Measurements from ENCODE around the gene ZSWIM6. TPM values are rescaled to one million over a fixed set of nuclear protein-coding genes. Genes with fewer than 3 reads are reported as not detected.

The ZSWIM6 gene
- total and polyA plus RNA-seq, 4 experiments from 2014 or later, result 0.23 to 11.3 (median 5.5) TPM

GRCh38 chr5:61479850-61480614 is 148.0 kb downstream of the ZSWIM6 start:
- intact Hi-C loops (cut with micrococcal nuclease), result no loop called here
- peaks cover 5 to 9% (median 7%) of the 10 kb centered on the region in 4 donors for H3K4me1 Mint-ChIP-seq
- H3K9me3 Mint-ChIP-seq, result peaks cover 0 to 2% (median 0%) of the 10 kb centered on the region in 8 donors
- Histone ChIP-seq H3K27ac (ENCODE audit: low read depth, low read length) (no peak overlapping the region), H3K4me3 (ENCODE audit: low read length in 2 of 2) (no peak overlapping the region), H3K27me3 (ENCODE audit: insufficient read depth, low read length) (no peaks in the 10 kb centered on the region), H3K9me3 (ENCODE audit: control insufficient read depth in 1 of 2, low read length in 2 of 2) (no peaks in the 10 kb centered on the region), H3K4me1 (ENCODE audit: insufficient read depth, low read length) (no peaks in the 10 kb centered on the region), H3K36me3 (ENCODE audit: insufficient read depth, low read length) (no peaks in the 10 kb centered on the region)
- CTCF ChIA-PET (ENCODE audit: partially characterized antibody), result interaction anchor here (0.5 kb wide), 1 partner anchor 46 kb away, joined by 3 read pairs; no protein-coding TSS in a partner anchor
- DNase-seq, result no peak
- no peak overlapping the region for H3K27ac Mint-ChIP-seq
- POLR2A ChIA-PET (ENCODE audit: partially characterized antibody), result no interaction called here
- no peaks in the 10 kb centered on the region for H3K27me3 Mint-ChIP-seq
- no peak overlapping the region for H3K4me3 Mint-ChIP-seq
- peaks cover 19 to 54% of the 10 kb centered on the region in 2 donors for H3K36me3 Mint-ChIP-seq

GRCh38 chr5:61482980-61483379 is 150.9 kb downstream of the ZSWIM6 start:
- ChIA-PET POLR2A (ENCODE audit: partially characterized antibody) (no interaction called here), CTCF (ENCODE audit: partially characterized antibody) (no interaction called here)
- H3K4me3 Mint-ChIP-seq, result no peak overlapping the region
- Histone ChIP-seq H3K36me3 (ENCODE audit: insufficient read depth, low read length) (no peaks in the 10 kb centered on the region), H3K27me3 (ENCODE audit: insufficient read depth, low read length) (no peaks in the 10 kb centered on the region), H3K9me3 (ENCODE audit: control insufficient read depth in 1 of 2, low read length in 2 of 2) (no peaks in the 10 kb centered on the region), H3K4me3 (ENCODE audit: low read length in 2 of 2) (no peak overlapping the region), H3K27ac (ENCODE audit: low read depth, low read length) (no peak overlapping the region), H3K4me1 (ENCODE audit: insufficient read depth, low read length) (no peaks in the 10 kb centered on the region)
- H3K36me3 Mint-ChIP-seq, result peaks cover 15 to 47% of the 10 kb centered on the region in 2 donors
- intact Hi-C loops (cut with micrococcal nuclease), result no loop called here
- DNase-seq, result no peak
- peaks cover 10 to 15% (median 12%) of the 10 kb centered on the region in 4 donors for H3K4me1 Mint-ChIP-seq
- no peak overlapping the region for H3K27ac Mint-ChIP-seq
- H3K9me3 Mint-ChIP-seq, result peaks cover 0 to 6% (median 0%) of the 10 kb centered on the region in 8 donors
- no peaks in the 10 kb centered on the region for H3K27me3 Mint-ChIP-seq

GRCh38 chr5:61486476-61486875 is 154.4 kb downstream of the ZSWIM6 start:
- H3K4me1 Mint-ChIP-seq, result peaks cover 10 to 27% (median 12%) of the 10 kb centered on the region in 4 donors
- peaks cover 17 to 41% of the 10 kb centered on the region in 2 donors for H3K36me3 Mint-ChIP-seq
- ChIA-PET POLR2A (ENCODE audit: partially characterized antibody) (no interaction called here), CTCF (ENCODE audit: partially characterized antibody) (no interaction called here)
- no peaks in the 10 kb centered on the region for H3K9me3 ChIP-seq (ENCODE audit: control insufficient read depth in 1 of 2, low read length in 2 of 2)
- H3K4me1 ChIP-seq (ENCODE audit: insufficient read depth, low read length), result no peaks in the 10 kb centered on the region
- H3K27me3 Mint-ChIP-seq, result no peaks in the 10 kb centered on the region
- no peaks in the 10 kb centered on the region for H3K36me3 ChIP-seq (ENCODE audit: insufficient read depth, low read length)
- no peak overlapping the region for H3K27ac ChIP-seq (ENCODE audit: low read depth, low read length)
- no peak overlapping the region for H3K4me3 Mint-ChIP-seq
- intact Hi-C loops (cut with micrococcal nuclease), result no loop called here
- no peak overlapping the region for H3K27ac Mint-ChIP-seq
- DNase-seq, result no peak
- H3K4me3 ChIP-seq (ENCODE audit: low read length in 2 of 2), result no peak overlapping the region
- H3K27me3 ChIP-seq (ENCODE audit: insufficient read depth, low read length), result no peaks in the 10 kb centered on the region
- peaks cover 0 to 8% (median under 1%) of the 10 kb centered on the region in 8 donors for H3K9me3 Mint-ChIP-seq

- no peak overlapping the region for H3K4me3 Mint-ChIP-seq
Observed at GRCh38 chr5:61489574-61489973, 157.5 kb downstream of the ZSWIM6 start.

GRCh38 chr5:61491861-61492260 is 159.8 kb downstream of the ZSWIM6 start:
- H3K27me3 Mint-ChIP-seq, result no peaks in the 10 kb centered on the region
- Histone ChIP-seq H3K27ac (ENCODE audit: low read depth, low read length) (no peak overlapping the region), H3K9me3 (ENCODE audit: control insufficient read depth in 1 of 2, low read length in 2 of 2) (no peaks in the 10 kb centered on the region), H3K4me1 (ENCODE audit: insufficient read depth, low read length) (no peaks in the 10 kb centered on the region), H3K27me3 (ENCODE audit: insufficient read depth, low read length) (no peaks in the 10 kb centered on the region), H3K4me3 (ENCODE audit: low read length in 2 of 2) (no peak overlapping the region), H3K36me3 (ENCODE audit: insufficient read depth, low read length) (peaks cover 3% of the 10 kb centered on the region)
- CTCF ChIA-PET (ENCODE audit: partially characterized antibody), result no interaction called here
- POLR2A ChIA-PET (ENCODE audit: partially characterized antibody), result no interaction called here
- H3K4me3 Mint-ChIP-seq, result no peak overlapping the region
- H3K27ac Mint-ChIP-seq, result no peak overlapping the region
- H3K36me3 Mint-ChIP-seq, result peaks cover 35 to 39% of the 10 kb centered on the region in 2 donors
- peaks cover 0 to 18% (median 3%) of the 10 kb centered on the region in 4 donors for H3K4me1 Mint-ChIP-seq
- intact Hi-C loops (cut with micrococcal nuclease), result no loop called here
- DNase-seq, result no peak
- H3K9me3 Mint-ChIP-seq, result peaks cover 0 to 3% (median under 1%) of the 10 kb centered on the region in 8 donors

More at GRCh38 chr5:61489574-61489973, 157.5 kb downstream of the ZSWIM6 start:
- Histone ChIP-seq H3K36me3 (ENCODE audit: insufficient read depth, low read length) (peaks cover 3% of the 10 kb centered on the region), H3K27me3 (ENCODE audit: insufficient read depth, low read length) (no peaks in the 10 kb centered on the region), H3K4me1 (ENCODE audit: insufficient read depth, low read length) (no peaks in the 10 kb centered on the region), H3K27ac (ENCODE audit: low read depth, low read length) (no peak overlapping the region), H3K4me3 (ENCODE audit: low read length in 2 of 2) (no peak overlapping the region), H3K9me3 (ENCODE audit: control insufficient read depth in 1 of 2, low read length in 2 of 2) (no peaks in the 10 kb centered on the region)
- ChIA-PET CTCF (ENCODE audit: partially characterized antibody) (no interaction called here), POLR2A (ENCODE audit: partially characterized antibody) (no interaction called here)
- Mint-ChIP-seq H3K9me3 (peaks cover 0 to 8% (median under 1%) of the 10 kb centered on the region in 8 donors), H3K27ac (no peak overlapping the region), H3K36me3 (peaks cover 26 to 36% of the 10 kb centered on the region in 2 donors), H3K27me3 (no peaks in the 10 kb centered on the region), H3K4me1 (peaks cover 9 to 27% (median 10%) of the 10 kb centered on the region in 4 donors)
- intact Hi-C loops (cut with micrococcal nuclease), result no loop called here
- DNase-seq, result no peak

GRCh38 chr5:61493973-61494372 is 161.9 kb downstream of the ZSWIM6 start:
- CTCF ChIA-PET (ENCODE audit: partially characterized antibody), result no interaction called here
- H3K4me1 Mint-ChIP-seq, result peaks cover 0 to 2% (median 0%) of the 10 kb centered on the region in 4 donors
- H3K27ac ChIP-seq (ENCODE audit: low read depth, low read length), result no peak overlapping the region
- H3K27me3 ChIP-seq (ENCODE audit: insufficient read depth, low read length), result no peaks in the 10 kb centered on the region
- DNase-seq, result no peak
- no peak overlapping the region for H3K4me3 Mint-ChIP-seq
- intact Hi-C loops (cut with micrococcal nuclease), result no loop called here
- no peak overlapping the region for H3K4me3 ChIP-seq (ENCODE audit: low read length in 2 of 2)
- POLR2A ChIA-PET (ENCODE audit: partially characterized antibody), result no interaction called here
- no peaks in the 10 kb centered on the region for H3K27me3 Mint-ChIP-seq
- H3K27ac Mint-ChIP-seq, result no peak overlapping the region
- H3K4me1 ChIP-seq (ENCODE audit: insufficient read depth, low read length), result no peaks in the 10 kb centered on the region
- peaks cover 3% of the 10 kb centered on the region for H3K36me3 ChIP-seq (ENCODE audit: insufficient read depth, low read length)
- H3K9me3 ChIP-seq (ENCODE audit: control insufficient read depth in 1 of 2, low read length in 2 of 2), result no peaks in the 10 kb centered on the region
- H3K9me3 Mint-ChIP-seq, result no peaks in the 10 kb centered on the region
- H3K36me3 Mint-ChIP-seq, result peaks cover 28 to 33% of the 10 kb centered on the region in 2 donors

- POLR2A ChIA-PET (ENCODE audit: partially characterized antibody), result no interaction called here
Observed at GRCh38 chr5:61496446-61496845, 164.4 kb downstream of the ZSWIM6 start.

More at GRCh38 chr5:61496446-61496845, 164.4 kb downstream of the ZSWIM6 start:
- no peaks in the 10 kb centered on the region for H3K9me3 Mint-ChIP-seq
- peaks cover 26 to 40% of the 10 kb centered on the region in 2 donors for H3K36me3 Mint-ChIP-seq
- H3K4me3 Mint-ChIP-seq, result no peak overlapping the region
- no peak for DNase-seq
- H3K9me3 ChIP-seq (ENCODE audit: control insufficient read depth in 1 of 2, low read length in 2 of 2), result no peaks in the 10 kb centered on the region
- no peaks in the 10 kb centered on the region for H3K4me1 ChIP-seq (ENCODE audit: insufficient read depth, low read length)
- H3K27ac Mint-ChIP-seq, result no peak overlapping the region
- CTCF ChIA-PET (ENCODE audit: partially characterized antibody), result no interaction called here
- H3K27me3 ChIP-seq (ENCODE audit: insufficient read depth, low read length), result no peaks in the 10 kb centered on the region
- peaks cover 3% of the 10 kb centered on the region for H3K36me3 ChIP-seq (ENCODE audit: insufficient read depth, low read length)
- H3K27me3 Mint-ChIP-seq, result no peaks in the 10 kb centered on the region
- intact Hi-C loops (cut with micrococcal nuclease), result no loop called here
- H3K4me1 Mint-ChIP-seq, result peaks cover 0 to 4% (median 0%) of the 10 kb centered on the region in 4 donors
- no peak overlapping the region for H3K4me3 ChIP-seq (ENCODE audit: low read length in 2 of 2)
- no peak overlapping the region for H3K27ac ChIP-seq (ENCODE audit: low read depth, low read length)

All from CD4-positive, alpha-beta memory T cell (primary cell).